Thoracic aorta (tissue), 2 donors: Measurements from ENCODE around the gene PRDM16. TPM values are rescaled to one million over a fixed set of nuclear protein-coding genes. Genes with fewer than 3 reads are reported as not detected.

Source experiments
- ATAC-seq: fragments of 150-250 bp; one replicate; pipeline ENCODE4 v1.8.0; 2017; ENCODE audit warnings: low read depth; ENCODE audit not compliant: insufficient number of reproducible peaks, low FRiP score
- DNase-seq: peaks from one replicate; pipeline ENCODE4 v3.0.0-alpha.2; 2020; ENCODE audit warnings: low spot score
- H3K27ac ChIP-seq, 2 donors: fragments of 200-600 bp; sonication (generic); 1 replicate in 1 of 2; 2 replicates in 1 of 2; pipeline ENCODE4 v1.5.1; 2016; ENCODE audit warnings: mild to moderate bottlenecking in 2 of 2, moderate library complexity in 2 of 2
- H3K27me3 ChIP-seq: fragments of 200-600 bp; sonication (generic); replicated peaks from 2 replicates; pipeline ENCODE4 v1.6.0; 2016; ENCODE audit warnings: mild to moderate bottlenecking; ENCODE audit not compliant: insufficient read depth
- H3K36me3 ChIP-seq: fragments of 200-600 bp; sonication (generic); one replicate; pipeline ENCODE4 v1.5.1; 2016
- H3K4me1 ChIP-seq, 2 donors: fragments of 200-600 bp; sonication (generic); 1 replicate in 1 of 2; 2 replicates in 1 of 2; pipeline versions ENCODE4 v1.5.1 to v1.6.0; 2016; ENCODE audit warnings: low read depth in 2 of 2, mild to moderate bottlenecking in 1 of 2; ENCODE audit not compliant: control insufficient read depth in 1 of 2
- H3K4me3 ChIP-seq: fragments of 200-600 bp; sonication (generic); 2 replicates; pipeline ENCODE4 v1.5.1; 2016; ENCODE audit warnings: mild to moderate bottlenecking
- H3K9me3 ChIP-seq: fragments of 200-600 bp; sonication (generic); 2 replicates; pipeline ENCODE4 v1.5.1; 2016
- total RNA-seq, 2 donors: library from RNA; depleted of rRNA; stranded (reverse); fragments of >200 nt; gene quantifications; one replicate each; pipeline versions ENCODE4 v1.1.0 to v1.2.3, GENCODE V29; 2016
- TF ChIP-seq, protein P1 (sequence below): fragments of 200-600 bp; sonication (generic); IDR thresholded peaks from one replicate; pipeline ENCODE4 v1.5.1; 2019; ENCODE audit warnings: antibody characterized with exemption

PRDM16 gene
- total RNA-seq, 2 donors from 2014 or later, result 68.9 to 85.4 TPM

- DNase-seq, result no peak
- TF ChIP-seq, protein P1, sequence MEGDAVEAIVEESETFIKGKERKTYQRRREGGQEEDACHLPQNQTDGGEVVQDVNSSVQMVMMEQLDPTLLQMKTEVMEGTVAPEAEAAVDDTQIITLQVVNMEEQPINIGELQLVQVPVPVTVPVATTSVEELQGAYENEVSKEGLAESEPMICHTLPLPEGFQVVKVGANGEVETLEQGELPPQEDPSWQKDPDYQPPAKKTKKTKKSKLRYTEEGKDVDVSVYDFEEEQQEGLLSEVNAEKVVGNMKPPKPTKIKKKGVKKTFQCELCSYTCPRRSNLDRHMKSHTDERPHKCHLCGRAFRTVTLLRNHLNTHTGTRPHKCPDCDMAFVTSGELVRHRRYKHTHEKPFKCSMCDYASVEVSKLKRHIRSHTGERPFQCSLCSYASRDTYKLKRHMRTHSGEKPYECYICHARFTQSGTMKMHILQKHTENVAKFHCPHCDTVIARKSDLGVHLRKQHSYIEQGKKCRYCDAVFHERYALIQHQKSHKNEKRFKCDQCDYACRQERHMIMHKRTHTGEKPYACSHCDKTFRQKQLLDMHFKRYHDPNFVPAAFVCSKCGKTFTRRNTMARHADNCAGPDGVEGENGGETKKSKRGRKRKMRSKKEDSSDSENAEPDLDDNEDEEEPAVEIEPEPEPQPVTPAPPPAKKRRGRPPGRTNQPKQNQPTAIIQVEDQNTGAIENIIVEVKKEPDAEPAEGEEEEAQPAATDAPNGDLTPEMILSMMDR, result no peak
- no peak for ATAC-seq
These were observed 18.4 kb upstream of the PRDM16 start for GRCh38 chr1:3050603-3051002.

DNA sequence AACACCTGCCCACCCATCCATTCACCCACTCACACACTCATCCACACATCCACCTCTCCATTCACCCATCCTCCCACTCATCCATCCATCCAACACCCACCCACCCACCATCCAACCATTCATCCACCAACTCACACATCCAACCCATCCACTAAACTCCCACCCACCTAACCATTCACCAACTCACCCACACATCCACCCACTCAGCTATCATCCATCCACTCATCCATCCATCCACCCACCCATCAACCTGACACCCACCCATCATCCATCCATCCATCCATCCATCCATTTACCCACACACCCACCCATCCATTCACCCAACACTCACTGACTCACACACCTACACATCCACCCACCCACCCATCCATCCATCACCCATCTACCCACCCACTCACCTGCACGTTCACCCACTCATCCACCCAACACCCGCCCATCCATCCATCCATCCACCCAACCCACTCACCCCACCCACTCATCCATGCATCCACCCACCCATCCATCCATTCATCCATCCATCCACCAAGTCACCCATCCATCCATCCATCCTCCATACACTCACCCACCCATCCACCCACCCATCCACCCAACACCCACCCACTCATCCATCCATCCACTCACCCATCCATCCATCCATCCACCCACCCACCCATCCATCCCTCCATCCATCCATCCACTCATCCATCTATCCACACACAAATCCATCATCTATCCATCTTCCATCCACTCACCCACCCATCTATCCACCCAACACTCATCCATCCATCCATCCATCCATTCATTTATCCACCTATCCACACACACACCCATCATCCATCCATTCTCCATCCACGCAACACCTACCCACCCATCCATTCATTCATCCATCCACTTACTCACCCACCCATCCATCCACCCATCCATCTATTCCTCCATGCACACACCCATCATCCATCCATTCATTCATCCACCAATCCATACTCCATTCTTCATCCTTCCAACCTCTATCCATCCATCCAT, 17.4 kb upstream of the PRDM16 start:
- no peaks in the 10 kb centered on the region for H3K36me3 ChIP-seq
- H3K4me1 ChIP-seq, result no peaks in the 10 kb centered on the region
- H3K9me3 ChIP-seq, result no peaks in the 10 kb centered on the region
- H3K27me3 ChIP-seq, result no peaks in the 10 kb centered on the region
- ATAC-seq (no peak), DNase-seq (no peak)
- H3K27ac ChIP-seq, result no peak overlapping the region
- TF ChIP-seq, protein P1, result no peak
- H3K4me3 ChIP-seq, result no peak overlapping the region

More at GRCh38 chr1:3050603-3051002, 18.4 kb upstream of the PRDM16 start:
- no peaks in the 10 kb centered on the region for H3K9me3 ChIP-seq
- H3K4me3 ChIP-seq, result no peak overlapping the region
- no peak overlapping the region for H3K27ac ChIP-seq
- no peaks in the 10 kb centered on the region for H3K36me3 ChIP-seq
- H3K27me3 ChIP-seq, result no peaks in the 10 kb centered on the region
- H3K4me1 ChIP-seq, result no peaks in the 10 kb centered on the region

DNA sequence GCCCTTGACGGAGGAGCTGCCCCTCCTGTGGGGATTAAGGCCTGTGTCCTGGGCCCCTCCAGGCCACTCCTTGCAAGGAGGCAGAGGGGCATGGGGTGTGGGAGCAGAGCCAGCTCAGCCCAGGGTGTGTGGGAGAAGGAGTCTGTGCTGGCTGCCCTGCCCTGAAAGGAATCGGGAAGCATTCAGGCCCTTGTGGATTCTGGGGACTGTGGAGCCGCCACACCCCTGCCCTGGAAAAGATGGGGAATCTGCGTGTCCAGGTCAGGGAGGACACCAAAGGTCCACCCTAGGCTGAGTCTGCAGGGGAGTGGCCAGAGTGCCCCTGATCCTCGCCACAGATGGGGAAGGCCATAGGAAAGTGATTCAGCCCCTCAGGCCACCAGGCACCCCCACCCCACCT, 16.5 kb upstream of the PRDM16 start:
- no peak for ATAC-seq
- H3K4me1 ChIP-seq, result no peaks in the 10 kb centered on the region
- DNase-seq, result no peak
- TF ChIP-seq, protein P1, result no peak
- H3K27me3 ChIP-seq, result no peaks in the 10 kb centered on the region
- H3K36me3 ChIP-seq, result no peaks in the 10 kb centered on the region
- no peak overlapping the region for H3K27ac ChIP-seq
- no peak overlapping the region for H3K4me3 ChIP-seq
- H3K9me3 ChIP-seq, result no peaks in the 10 kb centered on the region

- TF ChIP-seq, protein P1, result no peak
- Histone ChIP-seq H3K27ac (no peak overlapping the region), H3K9me3 (no peaks in the 10 kb centered on the region), H3K36me3 (peaks cover 2% of the 10 kb centered on the region), H3K4me3 (no peak overlapping the region), H3K27me3 (no peaks in the 10 kb centered on the region), H3K4me1 (no peaks in the 10 kb centered on the region)
- DNase-seq (no peak), ATAC-seq (no peak)
These were observed 15.5 kb upstream of the PRDM16 start for GRCh38 chr1:3053366-3053980.

DNA sequence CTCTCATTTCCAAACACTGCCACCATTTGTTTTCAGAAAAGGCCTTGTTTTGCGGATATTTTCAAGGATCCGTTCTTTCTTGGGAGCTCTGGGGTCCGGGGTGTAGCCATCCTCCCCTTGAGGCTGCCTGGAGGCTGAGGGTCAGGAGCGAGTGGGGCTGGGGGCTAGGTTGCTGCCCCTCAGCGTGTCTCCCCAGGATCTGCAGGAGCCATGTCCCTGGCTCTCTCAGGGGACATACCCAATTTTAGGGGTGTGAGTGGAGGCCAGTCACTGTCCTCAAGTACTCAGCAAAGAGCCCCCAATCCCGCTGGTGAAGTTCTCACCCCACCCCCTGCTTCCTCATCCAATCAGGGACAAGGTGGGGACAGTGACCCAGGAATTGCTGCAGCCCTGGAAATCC, 15.0 kb upstream of the PRDM16 start:
- H3K27ac ChIP-seq, result no peak overlapping the region
- ATAC-seq (no peak), DNase-seq (no peak)
- H3K27me3 ChIP-seq, result no peaks in the 10 kb centered on the region
- H3K9me3 ChIP-seq, result no peaks in the 10 kb centered on the region
- no peak overlapping the region for H3K4me3 ChIP-seq
- TF ChIP-seq, protein P1, result no peak
- H3K4me1 ChIP-seq, result no peaks in the 10 kb centered on the region
- peaks cover 5% of the 10 kb centered on the region for H3K36me3 ChIP-seq
